ENCODE data around the gene NEURL1B.

Gene NEURL1B

DNA sequence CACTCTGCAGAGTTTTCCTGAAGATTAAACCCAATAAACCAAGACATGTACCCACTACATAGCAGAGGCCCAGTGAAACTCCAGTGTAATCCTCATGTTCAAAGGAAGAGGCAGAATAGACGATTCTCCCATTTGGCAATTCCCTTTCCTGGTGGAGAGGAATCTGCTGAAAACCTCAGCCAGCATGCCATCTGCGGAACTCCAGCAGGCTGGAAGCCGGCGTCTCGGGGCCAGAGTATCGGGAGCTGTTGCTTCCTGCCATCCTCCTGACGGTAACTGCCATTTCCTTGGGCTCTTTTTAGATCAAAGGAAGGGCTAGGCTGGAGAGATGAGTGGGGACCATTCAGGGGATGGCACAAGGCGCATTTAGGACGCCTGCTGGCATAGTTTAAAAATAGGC, 20.5 kb downstream of the NEURL1B start:
- H3K4me3 ChIP-seq (ENCODE audit: low read depth, low read length), result no peak overlapping the region
- TF ChIP-seq, protein P1, sequence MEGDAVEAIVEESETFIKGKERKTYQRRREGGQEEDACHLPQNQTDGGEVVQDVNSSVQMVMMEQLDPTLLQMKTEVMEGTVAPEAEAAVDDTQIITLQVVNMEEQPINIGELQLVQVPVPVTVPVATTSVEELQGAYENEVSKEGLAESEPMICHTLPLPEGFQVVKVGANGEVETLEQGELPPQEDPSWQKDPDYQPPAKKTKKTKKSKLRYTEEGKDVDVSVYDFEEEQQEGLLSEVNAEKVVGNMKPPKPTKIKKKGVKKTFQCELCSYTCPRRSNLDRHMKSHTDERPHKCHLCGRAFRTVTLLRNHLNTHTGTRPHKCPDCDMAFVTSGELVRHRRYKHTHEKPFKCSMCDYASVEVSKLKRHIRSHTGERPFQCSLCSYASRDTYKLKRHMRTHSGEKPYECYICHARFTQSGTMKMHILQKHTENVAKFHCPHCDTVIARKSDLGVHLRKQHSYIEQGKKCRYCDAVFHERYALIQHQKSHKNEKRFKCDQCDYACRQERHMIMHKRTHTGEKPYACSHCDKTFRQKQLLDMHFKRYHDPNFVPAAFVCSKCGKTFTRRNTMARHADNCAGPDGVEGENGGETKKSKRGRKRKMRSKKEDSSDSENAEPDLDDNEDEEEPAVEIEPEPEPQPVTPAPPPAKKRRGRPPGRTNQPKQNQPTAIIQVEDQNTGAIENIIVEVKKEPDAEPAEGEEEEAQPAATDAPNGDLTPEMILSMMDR (IDR thresholded peaks at IDR 0.05; ENCODE audit: control insufficient read depth, extremely low read depth, insufficient read depth), result no peak
- no peak for DNase-seq (ENCODE audit: low read depth)

DNA sequence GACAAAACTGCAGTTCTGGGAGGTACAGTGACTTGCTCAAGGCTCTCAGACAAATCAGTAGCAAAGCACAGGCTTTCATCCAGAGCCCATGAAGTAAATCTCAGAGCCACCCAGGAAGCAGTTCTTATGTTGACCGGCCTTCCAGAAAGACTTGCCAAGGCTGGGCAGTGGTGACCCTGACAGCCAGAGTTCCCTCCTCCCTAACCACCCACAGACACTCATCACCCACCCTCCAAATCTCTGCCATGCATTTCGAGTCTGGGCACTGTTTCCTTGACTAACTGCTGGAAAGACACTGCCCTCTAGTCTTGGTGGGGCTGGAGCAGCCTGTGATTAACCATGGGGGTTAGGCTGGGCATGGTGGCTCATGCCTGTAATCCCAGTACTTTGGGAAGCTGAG, 21.5 kb downstream of the NEURL1B start:
- no peak for DNase-seq (ENCODE audit: low read depth)
- H3K4me3 ChIP-seq (ENCODE audit: low read depth, low read length), result no peak overlapping the region
- TF ChIP-seq, protein P1 (IDR thresholded peaks at IDR 0.05; ENCODE audit: control insufficient read depth, extremely low read depth, insufficient read depth), result no peak

DNA sequence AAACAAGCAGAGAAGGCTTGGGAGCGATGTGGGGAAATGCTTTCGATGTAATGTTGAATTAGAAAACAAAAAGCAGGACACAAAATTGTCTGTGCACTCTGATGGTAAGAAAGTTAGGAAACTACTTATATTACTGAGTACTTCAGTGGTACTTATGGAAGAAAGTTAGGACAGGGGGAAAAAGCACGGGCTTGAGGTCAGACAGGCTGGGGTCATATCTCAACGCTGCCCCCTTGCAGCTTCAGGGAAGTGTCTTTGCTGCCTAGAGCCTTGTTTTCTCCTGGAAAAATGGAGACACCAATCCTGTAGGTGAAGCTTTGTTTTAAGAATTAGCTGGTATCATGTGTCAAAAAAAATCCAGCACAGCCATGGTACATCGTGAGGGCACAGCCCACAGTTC, 23.0 kb downstream of the NEURL1B start:
- DNase-seq (ENCODE audit: low read depth), result no peak
- TF ChIP-seq, protein P1 (IDR thresholded peaks at IDR 0.05; ENCODE audit: control insufficient read depth, extremely low read depth, insufficient read depth), result peak; percentile 13; the same call in 1 of the 2 replicates
- H3K4me3 ChIP-seq (ENCODE audit: low read depth, low read length), result no peak overlapping the region

DNA sequence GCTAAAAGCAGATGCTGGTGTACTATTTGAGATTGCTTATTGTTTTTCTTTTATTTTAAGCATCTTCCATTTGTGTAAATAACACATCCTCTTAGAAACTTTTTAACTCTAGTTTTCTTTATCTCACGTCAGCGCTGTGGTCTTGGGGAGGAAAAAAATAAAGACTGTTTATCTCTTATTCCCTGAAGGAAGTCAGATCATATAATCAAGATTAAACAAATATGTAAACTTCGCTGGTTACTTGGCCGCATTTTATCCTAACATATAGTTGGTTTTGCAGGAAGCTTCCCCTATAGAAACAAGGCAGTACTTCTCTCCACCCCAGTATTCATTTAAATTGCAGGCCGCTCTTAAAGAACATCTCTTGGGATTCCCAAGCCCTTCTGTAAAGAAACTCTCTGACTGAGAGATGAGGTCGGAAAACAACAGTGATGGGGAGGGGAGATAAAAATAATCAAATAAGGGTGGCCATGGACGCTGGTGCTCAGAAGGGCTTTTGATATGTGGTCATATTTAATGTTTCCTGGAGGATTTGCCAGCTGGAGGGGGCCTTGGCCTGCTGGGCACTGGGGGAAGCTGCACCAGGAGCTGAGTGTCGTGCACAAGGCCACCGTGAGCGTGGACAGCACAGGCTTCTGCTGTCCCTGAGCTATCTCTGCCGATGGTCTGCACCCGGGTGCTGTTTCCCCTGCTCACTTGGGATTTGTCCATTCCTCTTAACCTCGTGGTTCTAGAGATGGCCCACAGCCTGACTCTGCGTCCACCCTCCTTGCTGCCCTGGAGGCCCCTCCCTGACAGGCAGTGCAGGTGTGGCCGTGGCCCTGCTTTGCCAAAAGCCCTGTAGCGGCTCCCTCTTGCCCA, 23.8 kb downstream of the NEURL1B start:
- TF ChIP-seq, protein P1 (IDR thresholded peaks at IDR 0.05; ENCODE audit: control insufficient read depth, extremely low read depth, insufficient read depth), result no peak
- DNase-seq (ENCODE audit: low read depth), result no peak
- no peak overlapping the region for H3K4me3 ChIP-seq (ENCODE audit: low read depth, low read length)

DNA sequence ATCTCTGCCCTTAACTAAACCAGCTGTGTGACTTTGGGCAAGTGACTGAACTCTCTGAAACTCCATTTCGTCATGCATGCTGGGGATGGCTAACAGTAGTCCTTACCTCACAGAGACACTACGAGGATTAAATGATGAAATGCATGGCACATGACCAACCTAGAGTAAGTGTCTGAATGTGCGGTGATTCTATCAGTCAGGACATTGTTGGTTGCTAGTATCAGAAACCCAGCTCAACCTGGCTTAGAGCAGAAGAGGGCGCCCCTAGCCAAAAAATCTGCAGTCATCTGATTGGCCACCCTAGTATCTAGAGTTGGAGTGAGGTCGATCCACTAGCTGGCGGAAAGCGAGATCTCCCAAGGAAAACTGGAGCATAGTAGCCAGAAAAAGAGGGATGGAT, 25.2 kb downstream of the NEURL1B start:
- TF ChIP-seq, protein P1 (IDR thresholded peaks at IDR 0.05; ENCODE audit: control insufficient read depth, extremely low read depth, insufficient read depth), result no peak
- DNase-seq (ENCODE audit: low read depth), result no peak
- no peak overlapping the region for H3K4me3 ChIP-seq (ENCODE audit: low read depth, low read length)

DNA sequence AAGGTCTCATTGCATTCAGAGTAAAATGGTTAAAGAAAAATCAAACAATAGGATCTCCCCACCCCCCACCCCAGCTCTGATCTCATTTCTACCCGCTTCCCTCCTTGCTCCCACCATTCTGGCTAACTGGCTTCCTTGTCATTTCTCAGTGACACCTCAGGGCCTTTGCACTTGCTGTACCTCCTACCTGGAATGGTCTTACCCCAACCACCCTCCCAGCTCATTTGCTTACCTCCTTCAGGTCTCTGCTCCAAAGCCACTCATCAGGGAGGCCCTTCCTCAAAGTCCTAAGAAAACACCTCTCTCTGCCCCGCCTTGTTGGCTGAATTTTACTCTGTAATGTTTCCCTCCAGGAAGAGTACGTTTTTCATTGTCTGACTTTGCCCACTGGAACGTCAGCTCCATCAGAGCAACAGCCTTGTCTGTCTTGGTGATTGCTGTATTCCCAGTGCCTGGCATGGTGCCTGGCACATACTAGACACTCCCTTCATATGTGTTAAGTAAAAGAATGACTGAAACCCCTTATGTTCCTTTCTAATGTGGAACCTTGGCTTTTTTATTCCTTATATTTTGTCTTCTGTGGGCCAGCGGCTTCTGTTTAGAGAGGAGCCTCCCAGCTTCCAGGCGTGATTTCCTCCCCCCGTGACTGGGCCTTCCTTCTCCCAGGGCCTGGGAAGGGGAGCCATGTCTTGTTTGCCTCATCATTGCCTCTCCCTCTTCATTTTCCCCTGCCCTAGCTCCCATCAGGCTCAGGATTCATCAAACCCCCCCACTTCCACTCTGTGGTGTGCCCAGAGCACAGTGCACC, 26.9 kb downstream of the NEURL1B start:
- no peak overlapping the region for H3K4me3 ChIP-seq (ENCODE audit: low read depth, low read length)
- TF ChIP-seq, protein P1 (IDR thresholded peaks at IDR 0.05; ENCODE audit: control insufficient read depth, extremely low read depth, insufficient read depth), result no peak
- DNase-seq (ENCODE audit: low read depth), result no peak

Measured in LNCaP clone FGC (cell line).